OCI-LY7 (cell line): Measurements from ENCODE around the gene CGNL1. TPM values are rescaled to one million over a fixed set of nuclear protein-coding genes. Genes with fewer than 3 reads are reported as not detected.

ENCODE experiments used
- BruUV-seq: library from RNA; stranded (reverse); fragments of 400-500 nt; replicated peaks from 2 replicates; lab custom pipeline; 2021; lab: Mats Ljungman, UMichigan
- CTCF ChIA-PET: fragments of 300-600 bp; sonication (Branson Sonifier 250); formaldehyde crosslinking; loops from one replicate; lab custom pipeline; 2022; ENCODE audit warnings: antibody characterized with exemption; ENCODE audit not compliant: unreplicated experiment; lab: Charles Lee
- POLR2A ChIA-PET: fragments of 300-600 bp; sonication (Branson Sonifier 250); formaldehyde crosslinking; loops from one replicate; lab custom pipeline; 2022; ENCODE audit warnings: antibody characterized with exemption; lab: Charles Lee
- DNase-seq: peaks from one replicate; pipeline ENCODE4 v3.0.0-alpha.2; 2015; ENCODE audit warnings: low spot score
- H2AFZ ChIP-seq: fragments of 200-600 bp; sonication (generic), shearing (Covaris generic); 2 replicates; pipeline ENCODE4 v1.6.1; 2014; ENCODE audit warnings: mild to moderate bottlenecking, antibody characterized with exemption, low read length, moderate library complexity
- H3K27ac ChIP-seq: fragments of 200-600 bp; sonication (generic); 2 replicates; pipeline ENCODE4 v1.5.1; 2014; ENCODE audit warnings: mixed run types, low read depth, mild to moderate bottlenecking, moderate library complexity, low read length, inconsistent platforms; ENCODE audit not compliant: poor library complexity, severe bottlenecking
- H3K36me3 ChIP-seq: fragments of 200-600 bp; sonication (generic); 2 replicates; pipeline ENCODE4 v1.6.1; 2014; ENCODE audit warnings: mild to moderate bottlenecking, antibody characterized with exemption, low read length, moderate library complexity, mixed read lengths; ENCODE audit not compliant: insufficient read depth
- H3K4me1 ChIP-seq: fragments of 200-600 bp; sonication (generic); 2 replicates; pipeline ENCODE4 v1.5.1; 2014; ENCODE audit warnings: mild to moderate bottlenecking, low read length; ENCODE audit not compliant: insufficient read depth, poor library complexity, severe bottlenecking
- H3K4me2 ChIP-seq: fragments of 200-600 bp; sonication (generic); 2 replicates; pipeline ENCODE4 v1.6.1; 2014; ENCODE audit warnings: mild to moderate bottlenecking, low read length
- H3K4me3 ChIP-seq: fragments of 200-600 bp; sonication (generic); 2 replicates; pipeline ENCODE4 v1.5.1; 2014; ENCODE audit warnings: mild to moderate bottlenecking, low read depth, low read length; ENCODE audit not compliant: poor library complexity, severe bottlenecking
- H3K79me2 ChIP-seq: fragments of 200-600 bp; sonication (generic); 2 replicates; pipeline ENCODE4 v1.6.1; 2016; ENCODE audit warnings: low read depth, mild to moderate bottlenecking, low read length, moderate library complexity, mixed read lengths; ENCODE audit not compliant: insufficient read depth
- H3K9me2 ChIP-seq: fragments of 200-600 bp; sonication (generic); 2 replicates; pipeline ENCODE4 v1.6.1; 2016; ENCODE audit warnings: mild to moderate bottlenecking, low read length, mixed read lengths; ENCODE audit not compliant: insufficient read depth
- H3K9me3 ChIP-seq: fragments of 200-600 bp; sonication (generic); 2 replicates; pipeline ENCODE4 v1.6.1; 2014; ENCODE audit warnings: mild to moderate bottlenecking, mixed run types, low read length, mixed read lengths
- H4K20me1 ChIP-seq: fragments of 200-600 bp; sonication (generic); 2 replicates; pipeline ENCODE4 v1.6.1; 2014; ENCODE audit warnings: mild to moderate bottlenecking, antibody characterized with exemption, low read length, moderate library complexity, mixed read lengths; ENCODE audit not compliant: insufficient read depth
- EZH2phosphoT487 ChIP-seq: fragments of 200-600 bp; sonication (generic); IDR thresholded peaks from 2 replicates; pipeline ENCODE4 v1.6.1; 2018; ENCODE audit warnings: low read depth, borderline replicate concordance, mild to moderate bottlenecking, mixed run types, antibody characterized with exemption, low read length, moderate library complexity, mixed read lengths
- intact Hi-C: fragments of 100-400 bp; cut with micrococcal nuclease; formaldehyde crosslinking; loops from one replicate; pipeline ENCODE4 v1.10.0; 2022; ENCODE audit not compliant: unreplicated experiment
- total RNA-seq, 2 experiments: library from RNA; depleted of rRNA in 1 of 2; stranded (reverse); fragments of >200 nt in 1 of 2; shearing (Covaris generic) in 1 of 2; gene quantifications; 2 replicates each; pipeline ENCODE4 v1.2.3, GENCODE V29; 2014 to 2022
- TF ChIP-seq, protein P1 (sequence below): fragments of 200-600 bp; sonication (generic); conservative IDR thresholded peaks from 2 replicates; pipeline ENCODE4 v1.5.1; 2014; ENCODE audit warnings: mild to moderate bottlenecking, antibody characterized with exemption, low read length, moderate library complexity, mixed read lengths

CGNL1 gene
- total RNA-seq, 2 experiments from 2014 or later: 0.04 TPM; not detected in 1

DNA sequence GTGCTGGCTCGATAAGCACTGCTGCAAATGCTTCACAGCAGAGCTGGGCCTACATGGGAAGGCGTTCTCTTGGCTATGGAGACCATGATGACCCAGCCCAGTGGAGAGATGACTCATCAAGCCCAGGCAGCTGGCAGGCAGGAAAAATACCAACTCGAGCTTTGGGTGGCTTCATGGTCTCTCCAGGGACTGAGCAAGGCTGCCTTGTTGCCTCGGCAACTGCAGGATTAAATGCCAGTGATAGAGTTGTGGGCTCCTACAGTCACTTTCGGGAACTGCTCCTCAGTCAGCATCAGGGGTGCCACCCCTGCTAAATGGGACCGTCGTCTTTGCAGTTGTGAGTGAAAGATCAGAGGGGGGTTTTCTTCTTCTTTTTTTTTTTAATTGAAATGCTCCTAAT lies 160.8 kb downstream of the CGNL1 start:
- TF ChIP-seq EZH2phosphoT487: no peak
- TF ChIP-seq, protein P1, sequence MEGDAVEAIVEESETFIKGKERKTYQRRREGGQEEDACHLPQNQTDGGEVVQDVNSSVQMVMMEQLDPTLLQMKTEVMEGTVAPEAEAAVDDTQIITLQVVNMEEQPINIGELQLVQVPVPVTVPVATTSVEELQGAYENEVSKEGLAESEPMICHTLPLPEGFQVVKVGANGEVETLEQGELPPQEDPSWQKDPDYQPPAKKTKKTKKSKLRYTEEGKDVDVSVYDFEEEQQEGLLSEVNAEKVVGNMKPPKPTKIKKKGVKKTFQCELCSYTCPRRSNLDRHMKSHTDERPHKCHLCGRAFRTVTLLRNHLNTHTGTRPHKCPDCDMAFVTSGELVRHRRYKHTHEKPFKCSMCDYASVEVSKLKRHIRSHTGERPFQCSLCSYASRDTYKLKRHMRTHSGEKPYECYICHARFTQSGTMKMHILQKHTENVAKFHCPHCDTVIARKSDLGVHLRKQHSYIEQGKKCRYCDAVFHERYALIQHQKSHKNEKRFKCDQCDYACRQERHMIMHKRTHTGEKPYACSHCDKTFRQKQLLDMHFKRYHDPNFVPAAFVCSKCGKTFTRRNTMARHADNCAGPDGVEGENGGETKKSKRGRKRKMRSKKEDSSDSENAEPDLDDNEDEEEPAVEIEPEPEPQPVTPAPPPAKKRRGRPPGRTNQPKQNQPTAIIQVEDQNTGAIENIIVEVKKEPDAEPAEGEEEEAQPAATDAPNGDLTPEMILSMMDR: no peak
- no peak overlapping the region for H2AFZ ChIP-seq
- H3K9me3 ChIP-seq: no peaks in the 10 kb centered on the region
- H3K27ac ChIP-seq: no peak overlapping the region
- BruUV-seq: no TSS peak
- no peaks in the 10 kb centered on the region for H3K4me1 ChIP-seq
- H3K4me3 ChIP-seq: no peak overlapping the region
- no peaks in the 10 kb centered on the region for H3K9me2 ChIP-seq
- H3K36me3 ChIP-seq: no peaks in the 10 kb centered on the region
- no peaks in the 10 kb centered on the region for H3K79me2 ChIP-seq
- H3K4me2 ChIP-seq: no peak overlapping the region
- H4K20me1 ChIP-seq: no peaks in the 10 kb centered on the region
- CTCF ChIA-PET: no interaction called here
- POLR2A ChIA-PET: no interaction called here
- intact Hi-C loops: no loop called here
- DNase-seq: no peak

DNA sequence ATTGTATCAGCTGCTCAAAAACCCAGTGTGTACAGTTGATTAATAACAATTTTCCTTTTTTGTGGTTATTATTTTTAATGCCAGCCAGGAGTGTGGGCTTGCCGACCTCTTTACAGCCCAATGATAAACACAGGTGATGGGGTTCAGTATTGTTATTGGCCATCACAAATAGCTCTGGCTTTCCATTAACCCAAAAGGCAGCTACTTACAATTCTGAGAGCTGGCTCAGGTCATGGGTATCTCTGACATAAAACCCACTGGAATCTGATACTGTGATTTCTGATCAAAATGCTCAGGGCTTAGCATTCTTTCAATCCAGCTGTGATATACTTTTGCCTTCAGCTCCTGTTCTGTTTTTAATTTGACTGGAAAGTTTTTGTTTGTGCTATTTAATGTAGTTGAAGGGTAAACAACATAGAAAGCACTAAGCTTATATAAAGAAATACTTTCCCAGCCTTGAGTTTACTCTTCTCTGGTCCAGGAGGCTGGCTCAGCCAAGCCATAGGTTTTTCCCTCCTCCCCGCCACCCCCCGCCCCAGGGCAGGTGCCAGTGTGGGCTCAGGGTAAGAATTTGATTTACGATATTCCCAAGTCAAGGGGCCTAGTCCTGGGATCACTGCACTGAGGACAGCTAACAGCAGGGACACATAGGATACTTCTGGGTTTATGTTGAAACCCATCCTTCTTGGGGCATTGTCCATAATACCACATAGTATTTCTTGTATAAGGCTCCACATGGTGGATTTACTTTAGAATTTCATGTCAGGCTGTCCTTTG lies 161.4 kb downstream of the CGNL1 start:
- no peaks in the 10 kb centered on the region for H3K4me1 ChIP-seq
- H3K4me3 ChIP-seq: no peak overlapping the region
- DNase-seq: no peak
- POLR2A ChIA-PET: no interaction called here
- no peaks in the 10 kb centered on the region for H4K20me1 ChIP-seq
- intact Hi-C loops: no loop called here
- CTCF ChIA-PET: no interaction called here
- no peaks in the 10 kb centered on the region for H3K36me3 ChIP-seq
- no TSS peak for BruUV-seq
- H3K9me3 ChIP-seq: no peaks in the 10 kb centered on the region
- no peak overlapping the region for H3K4me2 ChIP-seq
- H2AFZ ChIP-seq: no peak overlapping the region
- TF ChIP-seq, protein P1: no peak
- no peak for TF ChIP-seq EZH2phosphoT487
- no peak overlapping the region for H3K27ac ChIP-seq
- H3K79me2 ChIP-seq: no peaks in the 10 kb centered on the region
- H3K9me2 ChIP-seq: no peaks in the 10 kb centered on the region

DNA sequence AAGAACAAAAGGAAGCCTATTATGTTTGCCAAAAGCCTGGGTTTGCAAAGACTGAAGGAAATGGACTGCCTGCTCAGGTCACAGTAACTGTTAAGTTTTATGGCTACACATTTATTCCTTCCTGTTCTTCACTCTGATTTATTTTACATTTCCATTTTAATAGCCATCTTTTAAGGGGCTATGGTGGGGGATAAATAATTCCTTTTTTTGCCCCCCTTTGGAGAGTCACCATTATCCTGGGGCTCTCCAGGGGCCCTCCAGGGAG lies 161.9 kb downstream of the CGNL1 start:
- BruUV-seq: no TSS peak
- Histone ChIP-seq H3K9me2 (no peaks in the 10 kb centered on the region), H4K20me1 (no peaks in the 10 kb centered on the region), H3K9me3 (no peaks in the 10 kb centered on the region), H3K36me3 (no peaks in the 10 kb centered on the region), H3K4me2 (no peak overlapping the region), H3K79me2 (no peaks in the 10 kb centered on the region), H3K4me1 (no peaks in the 10 kb centered on the region), H2AFZ (no peak overlapping the region), H3K4me3 (no peak overlapping the region), H3K27ac (no peak overlapping the region)
- DNase-seq: no peak
- POLR2A ChIA-PET: no interaction called here
- CTCF ChIA-PET: no interaction called here
- intact Hi-C loops: no loop called here
- no peak for TF ChIP-seq EZH2phosphoT487
- TF ChIP-seq, protein P1: no peak
